Measurements from ENCODE around the gene NSUN6. TPM values are rescaled to one million over a fixed set of nuclear protein-coding genes. Genes with fewer than 3 reads are reported as not detected.
"Not testable (repeated sequence)": the region's sequence is repeated elsewhere in the genome, so short reads cannot be mapped to it uniquely, and the experiment has no call there.

NSUN6 gene
- polyA plus RNA-seq, 3 donors = 17.6 to 39.6 (median 33.2) TPM

DNA sequence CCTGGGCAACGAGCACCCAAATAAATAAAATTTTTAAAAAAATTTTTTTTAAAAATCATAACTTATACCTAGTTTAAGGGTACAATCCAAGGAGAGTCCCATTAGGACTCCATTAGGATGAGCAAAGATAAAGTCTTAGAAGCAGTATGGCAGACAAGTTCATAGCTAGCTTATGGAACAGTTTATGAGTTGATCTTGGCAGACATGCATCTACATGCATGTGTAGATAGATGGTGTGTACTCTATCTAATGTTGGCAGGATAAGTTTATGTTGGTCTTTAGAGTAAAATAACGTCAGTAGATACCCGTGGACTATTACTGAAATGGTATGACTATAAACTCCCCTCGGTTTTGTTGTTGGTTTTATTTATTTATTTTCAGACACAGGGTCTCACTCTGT is 40.2 kb downstream of the NSUN6 start:
- DNase-seq = no peak

DNA sequence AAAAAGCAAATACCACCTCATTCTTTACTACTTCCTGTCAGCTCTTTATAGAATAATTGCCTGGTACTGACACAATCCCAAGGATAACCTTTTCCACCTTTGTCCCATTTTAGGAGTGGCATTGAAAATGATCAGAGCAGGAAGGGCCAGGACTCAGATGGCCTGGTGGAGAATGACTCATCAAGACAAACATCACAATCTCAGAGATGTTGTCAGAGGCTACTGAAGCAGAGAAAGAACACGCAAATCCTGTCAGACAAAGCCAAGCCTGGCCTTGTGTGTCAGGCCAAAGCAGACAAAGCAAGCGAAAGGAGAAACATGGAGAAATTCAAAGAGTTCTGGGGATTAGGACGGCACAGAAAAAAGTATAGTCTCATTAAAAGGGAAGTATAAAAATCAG is 40.9 kb downstream of the NSUN6 start:
- DNase-seq = no peak

GRCh38 chr10:18608596-18608995 is 42.8 kb downstream of the NSUN6 start:
- no peak for DNase-seq

DNA sequence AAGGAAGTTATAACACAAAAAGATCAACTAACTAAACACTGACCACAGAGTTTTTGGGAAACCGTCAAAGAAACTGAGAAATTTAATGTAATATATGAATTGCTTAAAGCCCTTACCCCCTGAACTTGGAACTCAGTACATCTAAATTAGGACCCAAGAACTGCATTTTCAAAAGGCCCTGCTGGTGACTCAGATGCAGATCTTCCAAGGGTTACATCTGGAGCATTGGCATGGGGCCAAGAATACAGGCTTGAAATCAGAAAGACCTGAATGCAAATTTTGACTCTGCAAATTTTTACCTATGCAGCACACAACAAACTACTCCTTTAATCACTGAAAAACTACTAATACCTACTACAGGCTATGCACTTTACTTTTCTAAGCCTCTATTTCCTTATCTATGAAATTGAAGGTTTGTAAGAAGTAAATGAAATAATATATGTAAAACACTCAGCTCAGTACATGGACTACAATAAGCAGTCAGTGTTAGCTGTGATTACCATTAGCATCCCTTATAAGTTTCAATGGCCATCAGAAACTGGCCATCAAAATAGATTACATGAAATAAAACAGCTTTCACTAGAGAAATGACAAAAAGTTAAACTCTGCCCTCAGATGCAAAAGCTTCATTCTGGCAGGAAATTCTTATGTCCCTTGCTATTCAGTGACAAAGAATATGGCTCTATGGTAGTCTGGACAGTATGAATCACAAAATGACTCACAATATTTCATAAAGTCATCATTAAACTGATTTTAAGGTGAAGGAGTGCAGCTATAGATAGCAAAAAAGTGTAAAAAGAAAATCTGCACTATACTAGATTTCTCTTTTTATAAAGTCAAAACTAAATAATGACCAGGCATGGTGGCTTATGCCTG is 43.6 kb downstream of the NSUN6 start:
- DNase-seq = no peak

DNA sequence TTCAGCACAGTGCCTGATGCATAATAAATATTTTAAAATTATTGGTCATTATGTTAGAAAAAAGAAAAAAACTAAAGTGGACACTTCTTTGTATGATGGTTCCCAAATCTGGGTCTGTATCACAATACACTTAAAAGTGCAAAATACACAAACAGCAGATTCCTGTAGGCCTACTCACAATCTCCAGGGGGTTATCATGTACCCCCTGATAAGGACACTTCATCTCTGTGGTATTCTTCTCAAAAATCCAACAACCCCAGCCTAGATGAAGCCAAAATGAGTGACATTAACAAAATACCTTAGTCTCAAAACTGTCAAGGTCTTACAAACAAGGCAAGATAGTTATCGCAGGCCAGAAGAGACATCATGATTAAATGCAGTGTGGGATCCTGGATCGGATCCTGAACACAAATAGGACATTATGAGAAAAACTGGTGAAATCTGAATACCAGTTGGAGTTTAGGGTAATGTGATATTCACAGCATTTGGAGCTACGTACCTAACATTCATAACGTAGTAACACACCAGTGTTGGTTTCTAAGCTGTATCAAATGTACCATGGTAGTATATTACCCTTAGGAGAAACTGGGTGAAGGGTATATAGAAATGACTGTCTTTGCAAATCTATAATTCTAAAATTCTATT is 45.2 kb downstream of the NSUN6 start:
- DNase-seq = no peak

- DNase-seq = no peak
Observed at GRCh38 chr10:18601321-18601720, 50.1 kb downstream of the NSUN6 start.

DNA sequence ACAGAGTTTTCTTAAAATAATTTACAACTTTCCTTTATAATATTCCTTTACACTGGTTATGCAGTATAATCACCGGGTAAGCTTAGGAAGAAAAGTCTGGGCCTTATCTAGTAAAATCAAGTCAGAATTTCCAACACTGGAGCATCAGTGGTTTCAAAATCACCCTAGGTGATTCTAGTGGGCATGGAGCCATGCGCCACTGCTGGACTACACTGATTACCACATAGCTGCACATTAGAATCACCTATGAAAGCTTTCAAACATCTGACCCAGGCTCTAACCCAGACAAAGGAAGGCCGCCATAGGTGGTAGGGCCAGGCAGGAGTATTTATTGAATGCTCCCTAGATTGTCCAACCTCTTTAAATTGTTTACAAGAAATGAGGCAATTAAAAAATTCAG is 52.0 kb downstream of the NSUN6 start:
- no peak for DNase-seq

- no peak for DNase-seq
Observed at GRCh38 chr10:18594574-18595156, 56.7 kb downstream of the NSUN6 start.

- not testable (repeated sequence) for DNase-seq
Observed at GRCh38 chr10:18591141-18591540, 60.2 kb downstream of the NSUN6 start.

GRCh38 chr10:18586637-18587036 is 64.8 kb downstream of the NSUN6 start:
- DNase-seq = not testable (repeated sequence)

GRCh38 chr10:18583575-18584270 is 67.7 kb downstream of the NSUN6 start:
- no peak for DNase-seq

GRCh38 chr10:18582803-18583202 is 68.6 kb downstream of the NSUN6 start:
- DNase-seq = no peak

GRCh38 chr10:18577823-18578685 is 73.3 kb downstream of the NSUN6 start:
- DNase-seq = no peak

DNA sequence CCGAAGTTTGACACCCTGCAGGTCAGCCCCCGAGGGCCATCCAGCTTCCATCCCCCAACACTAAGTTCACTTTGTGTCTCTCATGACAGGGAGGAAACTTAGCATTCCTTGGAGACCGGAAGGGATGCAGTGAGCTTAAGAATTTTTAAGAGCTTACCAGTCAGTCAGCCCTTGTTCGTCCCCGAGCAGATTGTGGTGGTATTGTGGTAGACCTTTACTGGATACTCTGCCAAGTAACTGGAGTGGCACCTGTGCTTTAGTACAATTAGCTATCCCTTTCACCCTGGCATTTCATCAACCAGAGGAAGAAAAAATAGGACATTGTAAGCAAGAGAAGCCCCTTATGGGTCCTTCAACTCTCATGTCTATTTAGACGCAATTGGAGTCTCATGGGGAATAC is 74.8 kb downstream of the NSUN6 start:
- DNase-seq = no peak

DNA sequence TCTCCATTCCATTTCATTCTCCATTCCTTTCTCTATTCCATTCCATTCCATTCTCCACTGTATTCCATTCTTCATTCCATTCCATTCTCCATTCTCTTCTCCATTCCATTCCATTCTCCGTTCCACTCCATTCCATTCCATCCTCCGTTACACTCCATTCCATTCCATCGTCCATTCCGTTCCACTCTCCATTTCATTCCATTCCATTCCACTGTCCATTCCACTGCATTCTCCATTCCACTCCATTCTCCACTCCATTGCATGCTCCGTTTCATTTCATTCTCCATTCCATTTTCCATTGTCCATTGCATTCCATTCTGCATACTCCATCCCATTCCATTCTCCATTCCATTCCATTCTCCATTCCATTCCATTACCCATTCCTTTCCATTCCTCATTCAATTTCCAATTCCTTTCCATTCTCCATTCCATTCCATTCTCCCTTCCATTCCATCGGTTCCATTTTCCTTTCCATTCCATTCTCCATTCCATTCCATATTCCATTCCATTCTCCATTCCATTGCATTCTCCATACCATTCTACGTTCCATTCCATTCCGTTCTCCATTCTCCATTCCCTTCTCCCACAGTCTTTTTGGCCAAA is 78.3 kb downstream of the NSUN6 start:
- no peak for DNase-seq

- DNase-seq = no peak
Observed at GRCh38 chr10:18571780-18572179, 79.6 kb downstream of the NSUN6 start.

DNA sequence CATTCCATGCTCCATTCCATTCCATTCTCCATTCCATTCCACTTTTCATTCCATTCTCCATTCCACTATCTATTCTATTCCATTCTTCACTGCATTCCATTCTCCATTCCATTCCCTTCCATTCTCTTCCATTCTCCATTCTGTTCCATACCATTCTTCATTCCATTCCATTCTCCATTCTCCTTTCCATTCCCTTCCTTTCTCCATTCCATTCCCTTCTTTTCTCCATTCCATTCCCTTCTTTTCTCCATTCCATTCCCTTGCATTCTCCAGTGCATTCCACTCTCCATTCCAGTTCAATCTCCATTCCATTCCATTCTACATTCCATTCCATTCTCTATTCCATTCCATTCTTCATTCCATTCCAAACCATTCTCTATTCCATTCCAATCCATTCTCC is 80.3 kb downstream of the NSUN6 start:
- DNase-seq = no peak

- not testable (repeated sequence) for DNase-seq
Observed at GRCh38 chr10:18570386-18570785, 81.0 kb downstream of the NSUN6 start.

DNA sequence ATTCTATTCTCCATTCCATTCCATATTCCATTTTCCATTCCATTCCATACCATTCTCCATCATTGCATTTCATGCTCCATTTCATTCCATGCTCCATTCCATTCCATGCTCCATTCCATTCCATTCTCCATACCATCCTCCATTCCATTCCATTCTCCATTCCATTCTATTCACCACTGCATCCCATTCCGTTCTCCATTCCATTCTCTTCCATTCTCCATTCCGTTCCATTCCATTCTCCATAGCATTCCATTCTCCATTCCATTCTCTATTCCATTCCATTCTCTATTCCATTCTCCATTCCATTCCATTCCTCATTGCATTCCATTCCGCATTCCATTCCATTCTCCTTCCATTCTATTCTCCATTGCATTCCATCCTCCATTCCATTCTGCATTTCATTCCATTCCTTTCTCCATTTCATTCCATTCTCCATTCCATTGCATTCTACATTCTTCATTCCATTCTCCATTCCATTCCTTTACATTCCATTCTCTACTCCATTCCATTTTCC is 84.0 kb downstream of the NSUN6 start:
- DNase-seq = no peak

DNA sequence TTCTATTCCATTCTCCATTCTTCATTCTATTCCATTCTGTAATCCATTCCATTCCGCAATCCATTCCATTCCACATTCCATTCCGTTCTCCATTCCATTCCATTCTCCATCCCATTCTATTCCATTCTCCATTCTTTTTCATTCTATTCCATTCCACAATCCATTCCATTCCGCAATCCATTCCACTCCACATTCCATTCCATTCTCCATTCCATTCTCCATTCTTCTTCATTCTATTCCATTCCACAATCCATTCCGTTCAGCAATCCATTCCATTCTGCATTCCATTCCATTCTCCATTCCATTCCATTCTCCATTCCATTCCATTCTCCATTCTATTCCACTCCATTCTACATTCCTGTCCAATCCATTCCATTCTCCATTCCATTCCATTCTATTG is 85.2 kb downstream of the NSUN6 start:
- DNase-seq = no peak

- no peak for DNase-seq
Observed at GRCh38 chr10:18565006-18565405, 86.4 kb downstream of the NSUN6 start.
